ENCODE data around the gene GLYATL3. TPM values are rescaled to one million over a fixed set of nuclear protein-coding genes. Genes with fewer than 3 reads are reported as not detected.

GLYATL3 gene
- polyA plus RNA-seq, 1 donor (not counting 4 experiments of a cell fraction or from before 2014, with no cell fraction given) = not detected

DNA sequence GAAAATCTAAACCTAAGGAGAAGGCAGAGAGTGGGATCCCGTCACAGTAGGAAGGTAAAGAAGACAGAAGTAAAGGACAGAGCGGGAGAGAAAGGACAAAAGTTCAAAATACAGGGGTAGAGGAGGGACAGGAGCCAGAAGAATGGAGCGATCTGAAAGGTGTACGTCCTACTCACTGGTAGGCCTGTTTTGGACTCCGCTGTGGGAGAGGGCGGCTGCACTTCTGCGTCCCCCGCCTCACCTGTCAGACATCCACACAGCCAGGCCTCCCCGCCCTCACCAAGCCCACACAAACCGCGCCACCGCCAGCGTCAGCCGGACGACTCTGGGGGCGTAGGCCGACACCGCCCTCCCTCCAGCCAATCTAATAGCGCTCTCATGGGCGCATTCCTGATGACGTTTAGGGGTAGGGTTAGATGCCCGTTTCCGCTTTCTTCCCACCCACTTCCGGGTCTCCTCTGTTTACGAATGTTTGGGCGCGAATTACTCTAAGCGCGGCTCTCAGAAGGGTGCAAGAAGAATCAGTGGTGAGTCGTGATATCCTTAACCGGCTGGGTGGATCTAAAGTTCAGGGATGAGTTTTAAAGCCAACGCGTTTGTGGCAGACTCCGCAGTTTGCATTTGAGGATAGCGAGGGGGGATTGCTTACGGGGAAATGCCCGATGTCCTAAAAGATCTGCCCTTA is 36.7 kb upstream of the GLYATL3 start, which contains the start of the genes CENPQ and MMUT:
Gene CENPQ, plus strand, starts transcription at position 444 of the 685 bp plus-strand sequence. CDS start 6,807 bp downstream, outside the sequence.
Gene MMUT, minus strand, starts transcription at position 327 of the 685 bp plus-strand sequence. CDS start 3,787 bp downstream, outside the sequence.
- dilution Hi-C loops (cut with MboI; ENCODE audit: extremely low pct_ligation_motif_present, low sequenced_read_pairs) = no loop called here

DNA sequence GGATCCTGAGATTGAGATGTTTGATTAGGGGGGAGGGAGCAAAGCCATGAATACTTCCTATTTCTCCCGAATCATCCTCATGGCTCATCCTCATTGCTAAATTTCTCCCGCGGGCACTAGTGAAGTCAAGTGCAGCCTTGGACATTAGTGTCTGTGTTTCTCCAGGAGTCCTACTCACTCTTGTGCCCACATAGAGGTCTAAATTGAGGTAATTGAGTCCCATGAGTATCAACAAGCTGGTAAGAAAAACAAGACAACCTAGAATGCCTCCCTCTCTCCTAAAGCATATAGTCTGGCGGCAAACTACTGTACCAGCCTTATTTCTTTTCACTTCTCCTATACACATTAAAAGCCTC is 36.1 kb upstream of the GLYATL3 start:
- FAIRE-seq (no peak), DNase-seq (ENCODE audit: low read depth, low spot score) (no peak)
- H3K9ac ChIP-seq (ENCODE audit: control insufficient read depth, extremely low read depth, insufficient read depth, low read length) = peak overlapping the region; percentile 98
- H2AFZ ChIP-seq (ENCODE audit: control insufficient read depth, low read length) = peak overlapping the region; percentile 98
- no peaks in the 10 kb centered on the region for H3K36me3 ChIP-seq (ENCODE audit: control insufficient read depth in 2 of 2, extremely low read depth in 1 of 2, insufficient read depth in 2 of 2, low read length in 2 of 2)
- no peaks in the 10 kb centered on the region for H4K20me1 ChIP-seq (ENCODE audit: control insufficient read depth, extremely low read depth, insufficient read depth, low read length)
- peaks cover 56% of the 10 kb centered on the region for H3K79me2 ChIP-seq (ENCODE audit: control insufficient read depth, insufficient read depth, low read length)
- dilution Hi-C loops (cut with MboI; ENCODE audit: extremely low pct_ligation_motif_present, low sequenced_read_pairs) = no loop called here
- no peaks in the 10 kb centered on the region for H3K9me3 ChIP-seq (ENCODE audit: control insufficient read depth, low read depth, low read length)
- peaks cover 12% of the 10 kb centered on the region for H3K4me1 ChIP-seq (ENCODE audit: control insufficient read depth, extremely low read depth, insufficient read depth, low read length)
- peak overlapping the region; percentile 93 for H3K4me2 ChIP-seq (ENCODE audit: control insufficient read depth, extremely low read depth, insufficient read depth, low read depth, low read length)
- H3K27ac ChIP-seq (ENCODE audit: control insufficient read depth, insufficient read depth, low read length) = peak overlapping the region; percentile 97
- H3K27me3 ChIP-seq (ENCODE audit: control insufficient read depth, extremely low read depth, insufficient read depth, low read length) = no peaks in the 10 kb centered on the region
- peak overlapping the region; percentile 58 to 100 (median 100) for H3K4me3 ChIP-seq (ENCODE audit: control insufficient read depth in 2 of 3, extremely low read depth in 1 of 3, insufficient read depth in 2 of 3, low read depth in 1 of 3, low read length in 3 of 3)
- no peaks in the 10 kb centered on the region for H3K9me1 ChIP-seq (ENCODE audit: control insufficient read depth, extremely low read depth, insufficient read depth, low read length)
- TF ChIP-seq EZH2 (IDR thresholded peaks at IDR 0.05; ENCODE audit: low read length) = no peak
- TF ChIP-seq, protein P1, sequence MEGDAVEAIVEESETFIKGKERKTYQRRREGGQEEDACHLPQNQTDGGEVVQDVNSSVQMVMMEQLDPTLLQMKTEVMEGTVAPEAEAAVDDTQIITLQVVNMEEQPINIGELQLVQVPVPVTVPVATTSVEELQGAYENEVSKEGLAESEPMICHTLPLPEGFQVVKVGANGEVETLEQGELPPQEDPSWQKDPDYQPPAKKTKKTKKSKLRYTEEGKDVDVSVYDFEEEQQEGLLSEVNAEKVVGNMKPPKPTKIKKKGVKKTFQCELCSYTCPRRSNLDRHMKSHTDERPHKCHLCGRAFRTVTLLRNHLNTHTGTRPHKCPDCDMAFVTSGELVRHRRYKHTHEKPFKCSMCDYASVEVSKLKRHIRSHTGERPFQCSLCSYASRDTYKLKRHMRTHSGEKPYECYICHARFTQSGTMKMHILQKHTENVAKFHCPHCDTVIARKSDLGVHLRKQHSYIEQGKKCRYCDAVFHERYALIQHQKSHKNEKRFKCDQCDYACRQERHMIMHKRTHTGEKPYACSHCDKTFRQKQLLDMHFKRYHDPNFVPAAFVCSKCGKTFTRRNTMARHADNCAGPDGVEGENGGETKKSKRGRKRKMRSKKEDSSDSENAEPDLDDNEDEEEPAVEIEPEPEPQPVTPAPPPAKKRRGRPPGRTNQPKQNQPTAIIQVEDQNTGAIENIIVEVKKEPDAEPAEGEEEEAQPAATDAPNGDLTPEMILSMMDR (optimal IDR thresholded peaks at IDR 0.05 in 1 of 3, IDR thresholded peaks at IDR 0.05 in 1 of 3, conservative IDR thresholded peaks at IDR 0.05 in 1 of 3; ENCODE audit: extremely low read depth in 1 of 3, insufficient read depth in 2 of 3, low read length in 3 of 3) = no peak

More for the DNA sequence above, 36.7 kb upstream of the GLYATL3 start, which contains the start of the genes CENPQ and MMUT:
- no peaks in the 10 kb centered on the region for H4K20me1 ChIP-seq (ENCODE audit: control insufficient read depth, extremely low read depth, insufficient read depth, low read length)
- peak within 1 kb of the TSS; percentile 98 for H3K9ac ChIP-seq (ENCODE audit: control insufficient read depth, extremely low read depth, insufficient read depth, low read length)
- H3K27me3 ChIP-seq (ENCODE audit: control insufficient read depth, extremely low read depth, insufficient read depth, low read length) = no peaks in the 10 kb centered on the region
- H3K4me2 ChIP-seq (ENCODE audit: control insufficient read depth, extremely low read depth, insufficient read depth, low read depth, low read length) = peak within 1 kb of the TSS; percentile 94
- peaks cover 54% of the 10 kb centered on the region for H3K79me2 ChIP-seq (ENCODE audit: control insufficient read depth, insufficient read depth, low read length)
- no peaks in the 10 kb centered on the region for H3K9me1 ChIP-seq (ENCODE audit: control insufficient read depth, extremely low read depth, insufficient read depth, low read length)
- peaks cover 12% of the 10 kb centered on the region for H3K4me1 ChIP-seq (ENCODE audit: control insufficient read depth, extremely low read depth, insufficient read depth, low read length)
- peak within 1 kb of the TSS; percentile 58 to 100 (median 100) for H3K4me3 ChIP-seq (ENCODE audit: control insufficient read depth in 2 of 3, extremely low read depth in 1 of 3, insufficient read depth in 2 of 3, low read depth in 1 of 3, low read length in 3 of 3)
- FAIRE-seq (peak; percentile 91), DNase-seq (ENCODE audit: low read depth, low spot score) (peak; percentile 30)
- H3K9me3 ChIP-seq (ENCODE audit: control insufficient read depth, low read depth, low read length) = no peaks in the 10 kb centered on the region
- H3K27ac ChIP-seq (ENCODE audit: control insufficient read depth, insufficient read depth, low read length) = peak within 1 kb of the TSS; percentile 97
- no peaks in the 10 kb centered on the region for H3K36me3 ChIP-seq (ENCODE audit: control insufficient read depth in 2 of 2, extremely low read depth in 1 of 2, insufficient read depth in 2 of 2, low read length in 2 of 2)
- H2AFZ ChIP-seq (ENCODE audit: control insufficient read depth, low read length) = peak within 1 kb of the TSS; percentile 100
- TF ChIP-seq EZH2 (IDR thresholded peaks at IDR 0.05; ENCODE audit: low read length) = no peak
- TF ChIP-seq, protein P1 (optimal IDR thresholded peaks at IDR 0.05 in 1 of 3, IDR thresholded peaks at IDR 0.05 in 1 of 3, conservative IDR thresholded peaks at IDR 0.05 in 1 of 3; ENCODE audit: extremely low read depth in 1 of 3, insufficient read depth in 2 of 3, low read length in 3 of 3) = no peak

Data from keratinocyte (primary cell).